SK-N-SH (cell line): ENCODE results near the gene BAIAP2.

ENCODE experiments used
- CHD2 ChIP-seq: fragments of 150-350 bp; IDR thresholded peaks from 2 replicates; pipeline ENCODE4 v1.6.1; 2018; ENCODE audit warnings: low read length; ENCODE audit not compliant: partially characterized antibody
- CTCF ChIP-seq: fragments of 200-600 bp; sonication (generic); IDR thresholded peaks from 2 replicates; pipeline ENCODE4 v1.6.1; 2017; ENCODE audit warnings: antibody characterized with exemption, mild to moderate bottlenecking, moderate library complexity
- EZH2phosphoT487 ChIP-seq: fragments of 200-600 bp; sonication (generic); IDR thresholded peaks from 2 replicates; pipeline ENCODE4 v1.6.1; 2017; ENCODE audit warnings: low read depth, mixed run types, mild to moderate bottlenecking, antibody characterized with exemption, moderate library complexity, borderline replicate concordance
- FOSL2 ChIP-seq: IDR thresholded peaks from 2 replicates; pipeline ENCODE4 v1.4.0; 2012; ENCODE audit warnings: low read depth, mild to moderate bottlenecking, moderate library complexity, borderline replicate concordance
- FOXM1 ChIP-seq: IDR thresholded peaks from 2 replicates; pipeline ENCODE4 v1.4.0; 2012; ENCODE audit warnings: low read depth, mild to moderate bottlenecking
- PBX3 ChIP-seq: IDR thresholded peaks from 2 replicates; pipeline ENCODE4; 2012
- POLR2AphosphoS5 ChIP-seq: IDR thresholded peaks from 2 replicates; pipeline ENCODE4 v1.6.1; 2012; ENCODE audit warnings: low read depth, low read length
- RAD21 ChIP-seq: IDR thresholded peaks from 2 replicates; pipeline ENCODE4 v1.6.1; 2012; ENCODE audit warnings: mild to moderate bottlenecking, low read length
- SMC3 ChIP-seq: IDR thresholded peaks from 2 replicates; pipeline ENCODE4 v1.6.1; 2012; ENCODE audit warnings: low read depth, low read length, improper control_type of control experiment
- TEAD4 ChIP-seq: IDR thresholded peaks from 2 replicates; pipeline ENCODE4 v1.4.0; 2012; ENCODE audit warnings: mild to moderate bottlenecking, borderline replicate concordance; ENCODE audit not compliant: insufficient read depth
- USF1 ChIP-seq: IDR thresholded peaks from 2 replicates; pipeline ENCODE4 v1.4.0; 2012; ENCODE audit warnings: low read depth, borderline replicate concordance
- USF2 ChIP-seq: fragments of 150-350 bp; IDR thresholded peaks from 2 replicates; pipeline ENCODE4 v1.6.1; 2017; ENCODE audit warnings: antibody characterized with exemption, low read length, low read depth, borderline replicate concordance

GRCh38 chr17:81027038-81027437 lies 7.9 kb upstream of the BAIAP2 start:
- TF ChIP-seq CTCF (no peak), FOSL2 (no peak), FOXM1 (no peak), PBX3 (no peak), EZH2phosphoT487 (no peak), SMC3 (no peak), CHD2 (no peak), USF2 (no peak), TEAD4 (no peak), USF1 (no peak), RAD21 (no peak), POLR2AphosphoS5 (no peak)
